ENCODE results near the gene KHK.
"Not testable (repeated sequence)": the region's sequence is repeated elsewhere in the genome, so short reads cannot be mapped to it uniquely, and the experiment has no call there.

Gene KHK

GRCh38 chr2:27060323-27060722 is 26.2 kb upstream of the KHK start:
- DNase-seq = no peak

GRCh38 chr2:27065128-27065527 is 21.4 kb upstream of the KHK start:
- DNase-seq = no peak

GRCh38 chr2:27067385-27067784 is 19.2 kb upstream of the KHK start:
- no peak for DNase-seq

GRCh38 chr2:27069436-27069835 is 17.1 kb upstream of the KHK start:
- no peak for DNase-seq

GRCh38 chr2:27069961-27070618 is 16.5 kb upstream of the KHK start:
- DNase-seq = no peak

- DNase-seq = no peak
Observed at GRCh38 chr2:27070653-27071276, 15.8 kb upstream of the KHK start.

- peak; percentile 72 to 87 (median 82) for DNase-seq
Observed at GRCh38 chr2:27071277-27071989, 15.1 kb upstream of the KHK start, which contains the start of gene OST4. Gene OST4 (minus strand): TSS chr2:27071654.

GRCh38 chr2:27071990-27072830 is 14.4 kb upstream of the KHK start:
- DNase-seq = peak in 4 of 6 experiments; percentile 29 to 52 (median 37)

- no peak for DNase-seq
Observed at GRCh38 chr2:27072920-27073319, 13.7 kb upstream of the KHK start.

- DNase-seq = no peak
Observed at GRCh38 chr2:27073782-27074181, 12.8 kb upstream of the KHK start.

- peak; percentile 13 to 69 (median 38) for DNase-seq
Observed at GRCh38 chr2:27074738-27075565, 11.6 kb upstream of the KHK start.

GRCh38 chr2:27075566-27075871 is 11.1 kb upstream of the KHK start:
- DNase-seq = not testable (repeated sequence)

GRCh38 chr2:27076323-27076722 is 10.2 kb upstream of the KHK start:
- DNase-seq = no peak

GRCh38 chr2:27077231-27077630 is 9.3 kb upstream of the KHK start:
- no peak for DNase-seq

GRCh38 chr2:27078267-27079194 is 8.0 kb upstream of the KHK start, which contains the start of gene EMILIN1:
Gene EMILIN1 (plus strand): TSS chr2:27078615. CDS start chr2:27079066, 451 bp downstream.
- no peak for DNase-seq

- no peak for DNase-seq
Observed at GRCh38 chr2:27079233-27080139, 7.1 kb upstream of the KHK start.

- no peak for DNase-seq
Observed at GRCh38 chr2:27080140-27080469, 6.5 kb upstream of the KHK start.

GRCh38 chr2:27080603-27080936 is 6.0 kb upstream of the KHK start:
- no peak for DNase-seq

- DNase-seq = no peak
Observed at GRCh38 chr2:27081984-27082772, 4.4 kb upstream of the KHK start.

Data from stimulated activated naive CD4-positive, alpha-beta T cell (primary cell).